ENCODE measurements around the gene R3HDM2.
A peak's percentile ranks its signal among the peaks of the same experiment; 100 is the strongest.
"Not testable (repeated sequence)": the region's sequence is repeated elsewhere in the genome, so short reads cannot be mapped to it uniquely, and the experiment has no call there.

The R3HDM2 gene

DNA sequence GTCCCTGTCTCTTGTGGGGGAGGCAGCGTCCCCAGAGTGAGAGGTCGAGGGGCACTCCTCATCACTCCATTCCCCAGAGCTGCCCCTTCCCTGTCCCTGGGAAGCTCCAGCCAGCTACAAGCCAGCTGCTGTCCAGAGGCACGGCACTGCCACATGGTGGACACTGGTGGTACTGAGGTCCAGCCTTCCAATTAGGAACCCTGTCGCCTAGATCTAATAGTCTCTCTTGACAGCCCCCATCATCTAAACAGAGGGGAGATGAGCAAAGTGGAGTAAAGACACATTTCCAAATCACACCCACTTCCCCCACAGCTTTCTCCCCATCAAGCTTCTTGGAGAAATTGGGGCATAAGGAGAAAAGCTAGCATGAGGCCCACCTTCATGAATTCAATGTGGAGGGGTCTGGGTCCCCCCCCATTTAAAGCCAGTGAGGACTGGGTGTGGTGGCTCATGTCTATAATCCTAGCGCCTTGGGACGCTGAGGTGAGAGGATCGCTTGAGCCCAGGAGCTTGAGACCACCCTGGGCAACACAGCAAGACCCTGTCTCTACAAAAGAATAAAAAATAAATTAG is 22.2 kb upstream of the R3HDM2 start:
- DNase-seq (ENCODE audit: low read depth): peak; percentile 68

DNA sequence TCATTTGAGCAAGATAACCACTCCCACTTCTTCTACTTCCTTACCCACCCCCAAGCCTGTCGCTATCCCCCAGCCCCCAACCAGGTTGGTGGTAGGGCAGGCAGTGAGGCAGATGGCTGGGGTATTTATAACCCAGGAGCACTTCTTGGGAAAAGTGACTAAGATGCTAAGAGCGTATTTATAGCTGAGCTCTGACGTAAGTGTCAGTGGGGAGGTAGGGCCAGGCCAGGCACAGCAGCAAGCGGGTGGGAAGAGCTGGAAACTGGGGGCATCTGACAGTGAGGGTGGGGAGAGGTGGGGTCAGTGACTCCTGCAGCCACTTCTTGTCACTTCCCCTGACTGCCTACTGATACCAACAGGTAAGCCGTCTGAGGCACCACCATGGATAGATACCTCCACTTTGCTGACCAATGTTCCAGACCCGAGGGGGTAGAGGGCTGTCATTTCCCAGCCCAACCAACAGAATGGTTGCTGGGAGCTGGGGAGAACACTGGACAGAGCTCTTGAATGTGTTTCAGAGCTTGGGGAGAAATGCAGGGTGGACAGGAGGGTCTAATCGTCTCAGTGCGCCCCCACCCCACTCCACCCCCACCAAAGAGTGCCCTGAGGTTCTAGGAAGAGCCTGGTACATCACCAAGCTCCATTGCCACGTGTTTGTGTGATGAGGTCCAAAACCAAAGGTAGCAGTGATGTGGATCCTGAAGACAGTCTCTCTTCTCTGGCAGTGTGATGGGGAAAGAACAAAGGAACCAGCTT is 21.5 kb upstream of the R3HDM2 start:
- peak; percentile 89 for DNase-seq (ENCODE audit: low read depth)

DNA sequence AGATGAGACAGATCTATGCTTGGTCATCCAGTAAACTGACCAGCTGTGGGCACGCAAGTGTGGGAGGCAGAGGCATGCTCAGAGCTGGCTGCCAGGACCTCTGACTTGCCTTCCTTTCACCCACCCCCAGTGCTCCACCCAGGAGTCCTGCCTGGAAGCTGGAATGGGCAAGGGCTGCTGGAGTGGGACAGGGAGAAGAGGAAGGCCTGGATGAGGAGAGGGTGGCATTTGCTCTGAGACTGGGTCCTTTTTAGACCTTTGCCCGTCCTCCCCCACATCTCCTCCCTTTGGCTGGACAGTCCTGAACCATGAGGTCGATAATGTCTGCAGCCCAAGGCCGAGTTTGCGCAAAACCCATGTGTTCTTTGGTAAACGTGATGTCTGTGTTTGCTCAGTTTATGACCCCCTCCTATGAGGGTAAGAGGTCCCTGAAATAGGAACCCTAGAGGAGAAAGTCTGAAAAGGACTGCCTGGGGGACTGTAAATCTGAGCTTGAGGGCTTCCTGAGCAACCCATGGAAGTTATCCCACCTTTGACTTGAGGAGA is 20.5 kb upstream of the R3HDM2 start:
- no peak for DNase-seq (ENCODE audit: low read depth)

DNA sequence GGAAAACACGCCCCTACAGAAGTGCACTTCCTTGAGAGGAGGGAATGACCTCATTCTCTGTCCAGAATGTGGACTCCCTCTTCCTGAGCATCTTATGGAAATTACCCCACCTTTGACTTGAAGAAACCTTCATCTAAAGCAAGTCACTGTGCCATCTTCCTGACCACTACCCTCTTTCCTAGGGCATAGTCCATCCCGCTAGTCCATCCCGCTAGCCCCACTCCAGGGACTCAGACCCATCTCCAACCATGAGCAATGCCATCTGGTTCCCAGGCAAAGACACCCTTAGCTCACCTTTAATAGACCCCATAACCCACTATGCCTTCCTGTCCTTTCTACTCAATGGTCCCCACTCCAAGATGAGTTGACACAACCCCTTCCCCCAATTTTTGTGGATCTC is 19.2 kb upstream of the R3HDM2 start:
- DNase-seq (ENCODE audit: low read depth): no peak

DNA sequence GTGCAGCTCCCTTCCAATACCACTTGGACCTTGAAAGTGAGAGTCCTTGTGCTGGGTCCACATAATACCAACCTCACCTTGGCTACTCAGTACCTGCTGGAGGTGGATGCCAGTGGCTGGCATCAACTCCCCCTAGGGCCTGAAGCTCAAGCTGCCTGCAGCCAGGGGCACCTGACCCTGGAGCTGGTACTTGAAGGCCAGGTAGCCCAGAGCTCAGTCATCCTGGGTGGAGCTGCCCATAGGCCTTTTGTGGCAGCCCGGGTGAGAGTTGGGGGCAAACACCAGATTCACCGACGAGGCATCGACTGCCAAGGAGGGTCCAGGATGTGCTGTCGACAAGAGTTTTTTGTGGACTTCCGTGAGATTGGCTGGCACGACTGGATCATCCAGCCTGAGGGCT is 18.5 kb upstream of the R3HDM2 start:
- DNase-seq (ENCODE audit: low read depth): no peak

DNA sequence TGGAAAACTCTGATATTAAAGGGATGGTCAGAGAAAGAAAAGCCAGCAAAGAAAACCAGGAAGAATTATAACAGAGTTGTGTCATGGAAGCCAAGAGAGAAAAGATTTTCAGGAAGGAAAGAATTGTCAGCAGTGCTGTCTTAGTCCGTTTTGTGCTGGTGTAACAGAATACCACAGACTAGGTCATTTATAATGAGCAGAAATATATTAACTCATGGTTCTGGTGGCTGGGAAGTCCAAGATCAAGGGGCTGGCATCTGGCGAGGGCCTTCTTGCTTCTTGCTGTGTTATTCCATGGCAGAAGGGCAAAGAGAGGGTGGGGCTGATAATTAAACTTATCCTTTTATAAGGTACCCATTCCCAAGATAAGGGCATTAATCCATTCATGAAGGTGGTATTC is 17.8 kb upstream of the R3HDM2 start:
- no peak for DNase-seq (ENCODE audit: low read depth)

DNA sequence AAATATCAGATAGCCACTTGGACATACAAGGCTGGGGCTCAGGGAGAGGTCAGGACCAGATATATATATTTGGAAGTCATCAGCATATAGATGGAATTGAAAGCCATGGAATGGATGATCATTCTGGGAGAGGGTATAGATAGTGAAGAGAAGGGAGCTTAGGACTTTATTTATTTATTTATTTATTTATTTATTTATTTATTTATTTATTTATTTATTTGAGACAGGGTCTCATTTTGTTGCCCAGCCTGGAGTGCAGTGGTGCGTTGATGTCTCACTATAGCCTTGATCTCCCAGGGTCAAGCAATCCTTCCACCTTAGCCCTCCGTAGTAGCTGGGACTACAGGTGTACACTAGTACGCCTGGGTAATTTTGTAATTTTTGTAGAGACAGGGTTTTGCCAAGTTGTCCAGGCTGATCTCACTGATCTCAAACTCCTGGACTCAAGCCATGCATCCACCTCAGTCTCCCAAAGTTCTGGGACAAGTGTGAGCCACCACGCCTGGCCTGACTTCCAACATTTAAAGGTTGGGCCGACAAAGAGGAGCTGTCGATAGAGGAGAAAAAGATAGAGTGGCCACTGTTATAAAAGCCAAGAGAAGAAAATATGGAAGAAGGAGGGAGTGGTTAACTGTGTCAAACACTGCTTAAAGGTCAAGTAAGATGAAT is 15.6 kb upstream of the R3HDM2 start:
- DNase-seq (ENCODE audit: low read depth): no peak

DNA sequence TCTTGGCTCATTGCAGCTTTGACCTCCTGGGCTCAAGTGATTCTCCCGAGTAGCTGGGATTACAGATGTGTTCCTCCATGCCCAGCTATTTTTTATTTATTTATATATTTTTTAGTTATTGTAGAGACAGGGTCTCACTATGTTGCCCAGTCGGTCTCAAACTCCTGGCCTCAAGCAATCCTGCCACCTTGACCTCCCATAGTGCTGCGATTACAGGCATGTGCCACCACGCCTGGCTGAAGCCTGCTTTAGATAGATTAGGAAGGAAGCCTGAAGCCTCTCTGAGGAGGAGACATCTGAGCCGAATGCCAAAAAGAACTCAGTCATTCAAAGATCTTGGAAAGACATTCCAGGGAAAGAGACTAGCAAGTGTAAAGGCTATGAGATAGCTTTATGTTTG is 13.9 kb upstream of the R3HDM2 start:
- no peak for DNase-seq (ENCODE audit: low read depth)

DNA sequence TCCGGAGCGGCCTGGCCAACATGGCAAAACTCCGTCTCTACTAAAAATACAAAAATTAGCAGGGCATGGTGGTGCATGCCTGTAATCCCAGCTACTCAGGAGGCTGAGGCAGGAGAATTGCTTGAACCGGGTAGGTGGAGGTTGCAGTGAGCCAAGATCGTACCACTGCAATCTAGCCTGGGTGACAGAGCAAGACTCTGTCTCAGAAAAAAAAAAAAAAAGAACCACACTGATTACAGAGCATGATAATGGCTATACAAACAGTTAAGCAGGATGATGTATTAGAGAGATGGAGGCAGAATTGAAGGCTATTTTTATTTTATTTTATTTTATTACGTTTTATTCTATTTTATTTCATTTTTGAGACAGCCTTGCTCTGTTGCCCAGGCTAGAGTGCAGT is 13.5 kb upstream of the R3HDM2 start:
- not testable (repeated sequence) for DNase-seq (ENCODE audit: low read depth)

DNA sequence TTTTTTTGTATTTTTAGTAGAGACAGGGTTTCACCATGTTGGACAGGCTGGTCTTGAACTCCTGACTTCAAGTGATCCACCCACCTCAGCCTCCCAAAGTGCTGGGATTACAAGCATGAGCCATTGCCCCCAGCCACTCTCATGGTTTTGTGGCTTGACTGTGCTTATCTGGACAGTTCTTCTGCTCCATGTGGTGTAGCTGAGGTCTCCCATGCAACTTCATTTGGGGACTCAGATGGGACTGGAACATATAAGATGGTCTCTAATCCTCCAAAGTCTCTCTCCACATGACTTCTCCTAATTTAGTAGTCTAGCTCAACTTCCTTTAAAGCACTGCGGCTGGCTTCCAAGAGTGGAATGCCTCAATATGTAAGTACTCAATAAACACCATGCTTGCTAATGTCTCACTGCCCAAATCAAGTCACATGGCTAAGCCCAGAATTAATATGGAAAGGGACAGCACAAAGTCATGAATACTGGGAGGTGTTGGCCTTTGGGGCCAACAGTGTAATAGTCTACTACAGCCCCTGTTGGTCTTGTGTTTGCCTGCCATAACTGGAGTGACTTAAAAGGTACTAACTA is 11.1 kb upstream of the R3HDM2 start:
- no peak for DNase-seq (ENCODE audit: low read depth)

DNA sequence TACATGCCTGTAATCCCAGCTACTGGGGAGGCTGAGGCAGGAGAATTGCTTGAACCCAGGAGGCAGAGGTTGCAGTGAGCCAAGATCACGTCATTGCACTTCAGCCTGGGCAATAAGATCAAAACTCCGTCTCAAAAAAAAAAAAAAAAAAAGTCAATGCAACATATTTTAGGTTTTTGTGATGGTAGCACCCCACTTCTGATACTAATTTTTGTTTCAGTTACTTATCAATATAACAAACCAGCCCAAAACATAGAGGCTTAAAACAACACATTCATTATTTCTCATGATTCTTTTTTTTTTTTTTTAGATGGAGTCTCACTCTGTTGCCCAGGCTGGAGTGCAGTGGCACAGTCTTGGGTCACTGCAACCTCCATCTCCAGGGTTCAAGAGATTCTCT is 10.6 kb upstream of the R3HDM2 start:
- not testable (repeated sequence) for DNase-seq (ENCODE audit: low read depth)

DNA sequence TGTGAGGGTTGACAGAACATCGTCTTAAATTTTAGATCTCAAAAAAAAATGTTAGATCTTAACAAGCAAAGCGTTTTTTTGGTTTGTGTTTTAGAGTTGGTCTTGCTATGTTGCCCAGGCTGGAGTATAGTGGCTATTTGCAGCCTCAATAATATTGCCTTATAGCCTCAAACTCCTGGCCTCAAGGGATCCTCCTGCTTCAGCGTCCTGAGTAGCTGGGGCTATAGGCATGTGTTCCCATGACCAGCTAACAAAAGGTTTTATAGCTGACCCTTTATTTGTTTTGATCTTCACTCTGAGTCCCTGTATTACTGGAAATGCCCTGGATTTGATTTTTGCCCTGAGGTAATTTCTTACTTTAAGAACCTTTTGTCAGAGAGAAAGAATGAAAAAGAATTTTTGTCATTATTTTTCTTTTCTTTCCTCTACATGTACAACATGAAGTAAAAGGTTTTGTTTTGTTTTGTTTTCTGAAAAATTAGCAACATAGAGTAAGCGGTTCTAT is 9.0 kb upstream of the R3HDM2 start:
- DNase-seq (ENCODE audit: low read depth): no peak

DNA sequence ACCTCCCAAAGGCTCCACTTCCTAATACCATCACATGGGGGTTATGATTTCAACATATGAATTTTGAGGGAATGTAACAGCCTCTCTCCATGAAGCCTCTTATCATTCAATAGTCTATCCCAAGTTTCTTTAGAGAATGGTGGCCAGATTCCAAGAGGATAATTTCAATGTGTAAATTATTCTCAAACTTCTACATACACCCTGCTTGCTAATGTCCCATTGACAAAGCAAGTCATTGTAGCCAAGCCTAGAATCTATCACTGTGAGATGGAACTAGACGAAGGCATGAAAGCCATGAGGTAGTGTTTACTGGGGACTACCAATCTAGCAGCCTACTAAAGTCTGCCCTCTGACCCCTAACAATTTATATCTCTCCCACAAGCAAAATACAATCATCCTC is 7.6 kb upstream of the R3HDM2 start:
- DNase-seq (ENCODE audit: low read depth): no peak

DNA sequence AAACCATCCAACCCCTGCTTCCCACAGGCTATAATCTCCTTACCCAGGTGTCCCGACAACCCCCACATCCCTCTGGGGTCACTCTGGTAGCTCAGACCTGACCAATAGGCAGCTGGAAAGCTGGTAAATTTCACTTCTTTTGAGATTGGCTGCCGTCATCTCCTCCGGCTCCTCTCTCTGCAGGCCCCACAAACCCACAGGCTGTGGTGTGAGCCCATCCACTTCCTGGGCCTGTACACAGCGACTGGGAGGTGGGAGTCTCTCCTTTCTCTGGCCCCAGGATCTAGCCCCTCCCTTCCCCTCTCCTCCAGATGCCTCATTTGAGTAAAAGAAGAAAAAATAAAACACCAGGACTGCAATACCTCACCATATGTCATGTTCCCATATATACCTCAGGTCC is 4.5 kb upstream of the R3HDM2 start:
- DNase-seq (ENCODE audit: low read depth): no peak

DNA sequence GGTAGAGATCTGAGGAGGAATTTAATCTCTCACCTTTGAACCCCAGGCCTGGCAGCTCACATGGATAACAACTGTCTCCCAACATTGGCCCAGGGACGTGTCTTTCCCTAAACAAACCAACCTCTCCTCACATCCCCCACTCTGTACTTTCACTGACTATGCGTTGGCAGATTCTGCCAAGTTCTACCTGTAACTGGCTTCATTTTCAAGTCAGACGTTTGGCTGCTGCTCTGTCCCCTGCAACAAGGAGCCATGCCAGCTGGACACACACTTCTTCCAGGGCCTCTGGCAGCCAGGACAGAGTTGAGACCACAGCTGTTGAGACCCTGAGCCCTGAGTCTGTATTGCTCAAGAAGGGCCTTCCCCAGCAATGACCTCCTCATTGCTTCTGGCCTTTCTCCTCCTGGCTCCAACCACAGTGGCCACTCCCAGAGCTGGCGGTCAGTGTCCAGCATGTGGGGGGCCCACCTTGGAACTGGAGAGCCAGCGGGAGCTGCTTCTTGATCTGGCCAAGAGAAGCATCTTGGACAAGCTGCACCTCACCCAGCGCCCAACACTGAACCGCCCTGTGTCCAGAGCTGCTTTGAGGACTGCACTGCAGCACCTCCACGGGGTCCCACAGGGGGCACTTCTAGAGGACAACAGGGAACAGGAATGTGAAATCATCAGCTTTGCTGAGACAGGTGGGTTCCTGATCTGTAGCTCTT is 3.8 kb upstream of the R3HDM2 start, which contains the start of gene INHBC:
Gene INHBC, plus strand, starts transcription at position 268 of the 707 bp plus-strand sequence. Its CDS starts 103 bp downstream, at position 371.
- DNase-seq (ENCODE audit: low read depth): peak; percentile 16

DNA sequence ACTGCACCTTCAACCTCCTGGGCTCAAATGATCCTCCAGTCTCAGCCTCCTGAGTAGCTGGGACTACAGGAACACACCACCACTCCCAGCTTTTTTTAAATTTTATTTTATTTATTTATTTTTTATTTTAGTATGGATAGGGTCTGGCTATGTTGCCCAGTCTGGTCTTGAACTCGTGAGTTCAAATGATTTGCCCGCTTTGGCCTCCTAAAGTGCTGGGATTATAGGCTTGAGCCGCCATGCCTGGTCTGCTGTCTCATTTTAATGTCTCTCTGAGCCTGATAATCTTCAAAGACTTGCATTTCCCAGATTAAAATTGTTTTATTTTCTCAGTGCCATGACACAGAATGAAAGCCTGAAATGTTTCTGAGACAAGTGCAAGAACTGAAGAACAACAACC is 2.5 kb upstream of the R3HDM2 start:
- no peak for DNase-seq (ENCODE audit: low read depth)

DNA sequence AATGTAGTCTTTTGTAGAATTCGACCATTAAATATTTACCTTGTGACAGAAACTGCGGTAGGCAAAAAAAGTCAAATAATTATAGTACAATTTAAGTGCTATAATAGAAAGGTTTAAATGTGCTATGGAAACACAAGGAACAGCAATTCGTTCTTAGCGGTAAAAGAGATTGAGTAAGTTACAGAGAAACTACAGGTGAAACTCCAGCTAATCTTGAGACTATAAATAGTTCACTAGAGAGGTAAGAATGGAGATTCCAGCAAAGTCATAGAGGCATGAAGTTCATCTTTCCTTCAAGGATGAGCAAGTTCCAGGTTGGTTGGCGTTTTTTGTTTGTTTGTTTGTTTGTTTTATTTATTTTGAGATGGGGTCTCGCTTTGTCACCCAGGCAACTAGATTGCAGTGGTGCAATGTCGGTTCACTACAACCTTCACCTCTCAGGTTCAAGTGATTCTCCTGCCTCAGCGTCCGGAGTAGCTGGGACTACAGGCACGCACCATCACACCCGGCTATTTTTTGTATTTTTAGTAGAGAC is 878 bp upstream of the R3HDM2 start:
- no peak for DNase-seq (ENCODE audit: low read depth)

DNA sequence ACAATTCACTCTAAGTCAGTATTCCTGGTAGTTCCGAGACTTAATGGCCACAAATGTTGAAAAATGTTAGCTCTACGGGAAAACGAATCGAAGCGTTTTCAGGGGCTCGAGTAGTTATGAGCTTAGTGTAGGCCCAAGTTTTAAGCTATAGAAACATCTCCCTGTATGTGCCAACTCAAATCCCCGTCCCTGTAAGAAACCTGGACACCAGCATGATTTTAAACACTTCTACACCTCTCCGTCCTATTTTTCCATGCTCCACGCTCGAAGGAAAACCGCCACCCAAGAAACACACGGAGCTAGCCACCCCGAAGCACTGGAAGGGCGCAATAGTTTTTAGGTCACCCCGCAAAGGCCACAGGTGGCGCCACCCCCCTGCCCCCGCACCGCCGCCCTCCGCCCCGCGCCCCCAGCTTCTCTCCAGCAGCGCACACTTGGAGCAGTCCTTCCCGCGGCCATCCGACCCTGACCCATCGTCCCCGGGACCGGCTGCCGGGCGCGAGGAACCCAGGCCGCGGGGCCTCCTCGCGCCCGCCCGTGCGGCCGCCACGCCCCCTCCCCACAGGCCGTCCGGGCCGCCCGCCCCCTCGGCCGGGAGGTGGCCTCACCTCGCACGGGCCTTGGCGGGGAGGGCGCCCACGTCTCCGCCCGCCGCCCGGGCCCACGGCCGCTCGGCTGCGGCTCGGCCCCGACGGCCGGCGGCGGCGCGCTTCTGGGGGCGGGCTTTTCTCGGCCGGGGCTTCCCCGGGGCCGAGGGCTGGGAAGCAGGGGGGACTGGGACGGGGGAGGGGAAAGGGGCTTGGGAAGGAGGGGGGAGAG is 522 bp downstream of the R3HDM2 start:
- DNase-seq (ENCODE audit: low read depth): peak; percentile 31

DNA sequence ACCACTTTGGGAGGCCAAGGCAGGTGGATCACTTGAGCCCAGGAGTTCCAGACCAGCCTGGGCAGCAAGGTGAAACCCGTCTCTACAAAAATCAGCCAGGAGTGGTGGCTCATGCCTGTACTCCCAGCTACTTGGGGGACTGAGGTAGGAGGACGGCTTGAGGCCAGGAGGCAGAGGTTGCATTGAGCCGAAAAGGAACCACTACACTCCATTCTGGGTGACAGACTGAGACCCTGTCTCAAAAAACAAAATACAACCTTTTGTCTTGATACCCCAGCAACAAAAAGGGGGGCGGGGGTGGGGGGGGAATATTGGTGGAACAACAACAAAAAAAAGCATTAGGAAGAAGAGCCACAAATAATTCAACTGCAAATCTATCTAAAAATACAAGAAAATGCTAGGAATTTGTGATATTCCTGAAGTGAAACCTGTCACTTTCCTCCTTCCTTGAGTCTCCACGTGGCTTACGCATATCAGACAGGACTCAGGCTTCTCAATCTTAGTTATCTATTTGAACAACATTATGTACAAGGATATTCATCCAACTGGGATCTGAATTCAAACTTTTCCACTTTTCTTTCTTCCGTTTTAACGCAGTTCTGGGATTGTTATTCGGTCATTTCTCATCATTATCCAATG is 1.3 kb downstream of the R3HDM2 start:
- DNase-seq (ENCODE audit: low read depth): peak; percentile 22

DNA sequence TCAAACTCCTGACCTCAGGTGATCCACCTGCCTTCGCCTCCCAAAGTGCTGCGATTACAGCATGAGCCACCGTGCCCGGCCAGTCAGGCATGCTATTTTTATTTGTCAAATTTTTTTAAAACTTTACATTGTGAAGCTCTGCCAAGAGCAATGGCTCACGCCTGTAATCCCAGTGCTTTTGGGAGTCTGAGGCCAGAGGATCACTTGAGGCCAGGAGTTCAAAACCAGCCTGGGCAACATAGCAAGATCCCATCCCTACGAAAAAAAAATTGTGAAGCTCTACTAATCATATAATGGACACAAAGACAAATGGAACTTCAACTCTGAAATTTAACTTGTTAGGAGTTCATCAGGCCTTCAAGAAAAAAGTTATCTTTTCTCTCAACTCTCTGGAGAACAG is 1.9 kb downstream of the R3HDM2 start:
- no peak for DNase-seq (ENCODE audit: low read depth)
